IPS-18c (cell line): ENCODE measurements around the gene UNC80.

Source experiments
- H3K4me3 ChIP-seq: 2 replicates; pipeline ENCODE4 v1.7.0; 2013; ENCODE audit warnings: low read depth, mild to moderate bottlenecking, low read length, moderate library complexity; ENCODE audit not compliant: insufficient read depth
- H3K9me3 ChIP-seq: one replicate; pipeline ENCODE4 v1.6.1; 2013; ENCODE audit warnings: mild to moderate bottlenecking, low read length, moderate library complexity; ENCODE audit not compliant: control insufficient read depth, insufficient read depth

The UNC80 gene

GRCh38 chr2:209977386-209978239 lies 206.0 kb downstream of the UNC80 start:
- Histone ChIP-seq H3K9me3 (no peaks in the 10 kb centered on the region), H3K4me3 (no peak overlapping the region)

- H3K9me3 ChIP-seq: no peaks in the 10 kb centered on the region
- no peak overlapping the region for H3K4me3 ChIP-seq
These were observed 212.7 kb downstream of the UNC80 start for GRCh38 chr2:209984291-209984690.

GRCh38 chr2:209985874-209986273 lies 214.2 kb downstream of the UNC80 start:
- no peak overlapping the region for H3K4me3 ChIP-seq

GRCh38 chr2:209986415-209986814 lies 214.8 kb downstream of the UNC80 start:
- Histone ChIP-seq H3K4me3 (no peak overlapping the region), H3K9me3 (no peaks in the 10 kb centered on the region)

More at GRCh38 chr2:209985874-209986273, 214.2 kb downstream of the UNC80 start:
- no peaks in the 10 kb centered on the region for H3K9me3 ChIP-seq

GRCh38 chr2:209988010-209988409 lies 216.4 kb downstream of the UNC80 start:
- no peak overlapping the region for H3K4me3 ChIP-seq
- H3K9me3 ChIP-seq: no peaks in the 10 kb centered on the region

- H3K9me3 ChIP-seq: no peaks in the 10 kb centered on the region
- H3K4me3 ChIP-seq: no peak overlapping the region
These were observed 219.2 kb downstream of the UNC80 start for GRCh38 chr2:209990838-209991237.

GRCh38 chr2:209993968-209994367 lies 222.3 kb downstream of the UNC80 start:
- Histone ChIP-seq H3K4me3 (no peak overlapping the region), H3K9me3 (no peaks in the 10 kb centered on the region)

- no peak overlapping the region for H3K4me3 ChIP-seq
- no peaks in the 10 kb centered on the region for H3K9me3 ChIP-seq
These were observed 227.0 kb downstream of the UNC80 start for GRCh38 chr2:209998596-209998995.

- no peaks in the 10 kb centered on the region for H3K9me3 ChIP-seq
- no peak overlapping the region for H3K4me3 ChIP-seq
These were observed 229.1 kb downstream of the UNC80 start for GRCh38 chr2:210000464-210001324.

- Histone ChIP-seq H3K9me3 (no peaks in the 10 kb centered on the region), H3K4me3 (peak within 1 kb of the TSS; percentile 90)
These were observed 230.8 kb downstream of the UNC80 start, which contains the start of gene RPE for GRCh38 chr2:210002158-210003157. RPE (plus strand) TSS chr2:210002638; CDS start chr2:210002662, 24 bp downstream.

GRCh38 chr2:210003359-210003758 lies 231.7 kb downstream of the UNC80 start:
- peak overlapping the region; percentile 90 for H3K4me3 ChIP-seq
- no peaks in the 10 kb centered on the region for H3K9me3 ChIP-seq

- no peak overlapping the region for H3K4me3 ChIP-seq
These were observed 233.2 kb downstream of the UNC80 start for GRCh38 chr2:210004881-210005280.

GRCh38 chr2:210007895-210008294 lies 236.3 kb downstream of the UNC80 start:
- H3K9me3 ChIP-seq: no peaks in the 10 kb centered on the region
- H3K4me3 ChIP-seq: no peak overlapping the region

More at GRCh38 chr2:210004881-210005280, 233.2 kb downstream of the UNC80 start:
- no peaks in the 10 kb centered on the region for H3K9me3 ChIP-seq

- Histone ChIP-seq H3K9me3 (no peaks in the 10 kb centered on the region), H3K4me3 (no peak overlapping the region)
These were observed 237.5 kb downstream of the UNC80 start for GRCh38 chr2:210009126-210009525.

GRCh38 chr2:210009896-210010295 lies 238.3 kb downstream of the UNC80 start:
- Histone ChIP-seq H3K4me3 (no peak overlapping the region), H3K9me3 (no peaks in the 10 kb centered on the region)

GRCh38 chr2:210020138-210020537 lies 248.5 kb downstream of the UNC80 start:
- H3K9me3 ChIP-seq: no peaks in the 10 kb centered on the region
- no peak overlapping the region for H3K4me3 ChIP-seq

- Histone ChIP-seq H3K9me3 (no peaks in the 10 kb centered on the region), H3K4me3 (no peak overlapping the region)
These were observed 251.2 kb downstream of the UNC80 start for GRCh38 chr2:210022824-210023223.
